ENCODE results near the gene DOCK7. TPM values are rescaled to one million over a fixed set of nuclear protein-coding genes. Genes with fewer than 3 reads are reported as not detected.

DOCK7 gene
- total RNA-seq, 1 donor from 2014 or later = 25.0 TPM

GRCh38 chr1:62407398-62408009 is 280.7 kb downstream of the DOCK7 start:
- peak; percentile 19 for DNase-seq (ENCODE audit: low spot score)

GRCh38 chr1:62406576-62406975 is 281.6 kb downstream of the DOCK7 start:
- DNase-seq (ENCODE audit: low spot score) = no peak

- DNase-seq (ENCODE audit: low spot score) = no peak
These were observed 282.9 kb downstream of the DOCK7 start for GRCh38 chr1:62405247-62405646.

Other genes with a start within 250 kb of the DOCK7 start
- 0.06 TPM for gene ANGPTL3, start 90.9 kb downstream of the DOCK7 start, total RNA-seq
- gene ATG4C, start 95.7 kb upstream of the DOCK7 start, total RNA-seq = 12.9 TPM

Data from mucosa of gallbladder (tissue), 1 donor.